H1 (cell line): ENCODE data around the gene SSR2. TPM values are rescaled to one million over a fixed set of nuclear protein-coding genes. Genes with fewer than 3 reads are reported as not detected.

Experiments used
- CTCF ChIA-PET: fragments of 300-600 bp; sonication (Branson Sonifier 250); formaldehyde crosslinking; loops from one replicate; lab custom pipeline; 2021; ENCODE audit not compliant: partially characterized antibody; lab: Charles Lee
- POLR2A ChIA-PET: fragments of 300-600 bp; sonication (Branson Sonifier 250); formaldehyde crosslinking; loops from one replicate; lab custom pipeline; 2021; ENCODE audit warnings: inconsistent platforms; ENCODE audit not compliant: partially characterized antibody; lab: Charles Lee
- DNase-seq, 2 experiments: peaks; one replicate each; pipeline versions ENCODE4 v3.0.0 to v3.0.0-alpha.2; 2010 to 2022; ENCODE audit warnings: low spot score in 2 of 2, low read depth in 1 of 2, mixed read lengths in 1 of 2
- FAIRE-seq: peaks from 2 replicates; lab custom pipeline; 2011; peaks lifted over from hg19 to GRCh38; lab: Jason Lieb, UNC
- H2AFZ ChIP-seq: 2 replicates; pipeline ENCODE4 v1.8.1; 2012; ENCODE audit warnings: low read length, inconsistent platforms
- H2AK5ac ChIP-seq: 2 replicates; pipeline ENCODE4 v1.6.1; 2013; ENCODE audit warnings: low read depth, low read length
- H2BK120ac ChIP-seq: replicated peaks from 2 replicates; pipeline ENCODE3; 2013; ENCODE audit warnings: low read depth, low read length, inconsistent platforms
- H2BK12ac ChIP-seq: 2 replicates; pipeline ENCODE4 v1.6.1; 2013; ENCODE audit warnings: low read depth, low read length
- H2BK15ac ChIP-seq: 2 replicates; pipeline ENCODE4 v1.6.1; 2013; ENCODE audit warnings: low read length
- H2BK20ac ChIP-seq: 2 replicates; pipeline ENCODE4 v1.6.1; 2013; ENCODE audit warnings: low read length
- H2BK5ac ChIP-seq: 2 replicates; pipeline ENCODE4 v1.6.1; 2013; ENCODE audit warnings: low read depth, low read length
- H3K14ac ChIP-seq: 2 replicates; pipeline ENCODE4 v1.6.1; 2013; ENCODE audit warnings: inconsistent platforms; ENCODE audit not compliant: insufficient read length
- H3K18ac ChIP-seq: 2 replicates; pipeline ENCODE4 v1.6.1; 2013; ENCODE audit warnings: low read length; ENCODE audit errors: extremely low read depth
- H3K23ac ChIP-seq: 2 replicates; pipeline ENCODE4 v1.6.1; 2013; ENCODE audit warnings: inconsistent platforms; ENCODE audit not compliant: insufficient read length
- H3K23me2 ChIP-seq: 2 replicates; pipeline ENCODE4 v1.6.1; 2013; ENCODE audit warnings: low read depth, low read length
- H3K27ac ChIP-seq: 2 replicates; pipeline ENCODE4 v1.6.1; 2011; ENCODE audit warnings: low read depth, low read length, inconsistent platforms
- H3K27me3 ChIP-seq, 4 experiments: replicated peaks in 1 of 4; 1 replicate in 1 of 4; 2 replicates in 3 of 4; pipeline versions ENCODE4 v1.6.1 to v1.8.1; 2011 to 2013; ENCODE audit warnings: low read length in 3 of 4, mild to moderate bottlenecking in 3 of 4, inconsistent platforms in 2 of 4, mixed read lengths in 2 of 4, moderate library complexity in 1 of 4; ENCODE audit not compliant: control insufficient read depth in 3 of 4, insufficient read depth in 3 of 4; ENCODE audit errors: extremely low read depth in 1 of 4
- H3K36me3 ChIP-seq, 4 experiments: 2 replicates each; pipeline versions ENCODE4 v1.6.1 to v1.8.1; 2011 to 2013; ENCODE audit warnings: mild to moderate bottlenecking in 4 of 4, low read length in 3 of 4, moderate library complexity in 2 of 4, control low read depth in 1 of 4, inconsistent platforms in 1 of 4; ENCODE audit not compliant: insufficient read depth in 4 of 4, control insufficient read depth in 2 of 4
- H3K4ac ChIP-seq: replicated peaks from 2 replicates; pipeline ENCODE3; 2013; ENCODE audit warnings: low read length, low read depth, mixed read lengths, inconsistent platforms; ENCODE audit not compliant: insufficient read length
- H3K4me1 ChIP-seq, 4 experiments: replicated peaks in 1 of 4; 1 replicate in 1 of 4; 2 replicates in 3 of 4; pipeline versions ENCODE4 v1.6.1 to v1.8.1; 2011 to 2013; ENCODE audit warnings: low read length in 3 of 4, inconsistent platforms in 2 of 4, mixed read lengths in 1 of 4; ENCODE audit not compliant: insufficient read depth in 4 of 4, control insufficient read depth in 3 of 4
- H3K4me2 ChIP-seq, 2 experiments: 2 replicates each; pipeline versions ENCODE4 v1.6.1 to v1.8.1; 2011 to 2013; ENCODE audit warnings: low read depth in 2 of 2, low read length in 2 of 2, control low read depth in 1 of 2, inconsistent platforms in 1 of 2, mild to moderate bottlenecking in 1 of 2; ENCODE audit not compliant: insufficient read depth in 1 of 2
- H3K4me3 ChIP-seq, 4 experiments: fragments of 200-600, 300-600 bp in 1 of 4; sonication (generic), shearing (Covaris generic), sonication (Bioruptor Twin) in 1 of 4; 2 replicates each; pipeline versions ENCODE4 v1.5.1 to v1.8.1; 2011 to 2016; ENCODE audit warnings: low read length in 4 of 4, low read depth in 3 of 4, control low read depth in 2 of 4, inconsistent platforms in 2 of 4, mild to moderate bottlenecking in 2 of 4, mixed read lengths in 1 of 4, moderate library complexity in 1 of 4; ENCODE audit not compliant: insufficient read depth in 2 of 4; ENCODE audit errors: extremely low read depth in 1 of 4
- H3K56ac ChIP-seq: replicated peaks from 2 replicates; pipeline ENCODE3; 2013; ENCODE audit warnings: low read depth, mild to moderate bottlenecking, mixed read lengths, low read length, inconsistent platforms; ENCODE audit not compliant: insufficient read length
- H3K79me1 ChIP-seq: 2 replicates; pipeline ENCODE4 v1.6.1; 2013; ENCODE audit warnings: low read depth, low read length, control low read depth
- H3K79me2 ChIP-seq, 2 experiments: 2 replicates each; pipeline versions ENCODE4 v1.6.1 to v1.8.1; 2012 to 2013; ENCODE audit warnings: low read length in 2 of 2, mild to moderate bottlenecking in 2 of 2, inconsistent platforms in 1 of 2; ENCODE audit not compliant: insufficient read depth in 2 of 2, control insufficient read depth in 1 of 2
- H3K9ac ChIP-seq, 4 experiments: replicated peaks in 1 of 4; 1 replicate in 1 of 4; 2 replicates in 3 of 4; pipeline versions ENCODE4 v1.6.1 to v1.8.1; 2011 to 2013; ENCODE audit warnings: low read depth in 3 of 4, low read length in 3 of 4, control low read depth in 2 of 4, mild to moderate bottlenecking in 2 of 4, moderate library complexity in 2 of 4, inconsistent platforms in 1 of 4; ENCODE audit errors: extremely low read depth in 1 of 4
- H3K9me3 ChIP-seq, 2 experiments: 2 replicates each; pipeline versions ENCODE4 v1.6.1 to v1.8.1; 2012 to 2013; ENCODE audit warnings: mild to moderate bottlenecking in 2 of 2, moderate library complexity in 2 of 2, control low read depth in 1 of 2, inconsistent platforms in 1 of 2, low read depth in 1 of 2, low read length in 1 of 2, mixed read lengths in 1 of 2; ENCODE audit not compliant: insufficient read depth in 2 of 2
- H4K20me1 ChIP-seq, 2 experiments: replicated peaks in 1 of 2; 2 replicates each; pipeline versions ENCODE3 to v1.8.1; 2011 to 2013; ENCODE audit warnings: inconsistent platforms in 2 of 2, low read length in 2 of 2, mild to moderate bottlenecking in 1 of 2; ENCODE audit not compliant: insufficient read depth in 2 of 2, control insufficient read depth in 1 of 2
- H4K5ac ChIP-seq: 2 replicates; pipeline ENCODE4 v1.6.1; 2013; ENCODE audit warnings: low read length, low read depth, mixed read lengths, inconsistent platforms; ENCODE audit not compliant: insufficient read length
- H4K8ac ChIP-seq: 2 replicates; pipeline ENCODE4 v1.8.0; 2013; ENCODE audit warnings: mild to moderate bottlenecking, moderate library complexity, low read length, inconsistent platforms; ENCODE audit not compliant: insufficient read depth; ENCODE audit errors: extremely low read depth
- H4K91ac ChIP-seq: replicated peaks from 2 replicates; pipeline ENCODE3; 2013; ENCODE audit warnings: low read length, mixed read lengths, inconsistent platforms; ENCODE audit not compliant: insufficient read length
- BACH1 ChIP-seq: IDR thresholded peaks from 2 replicates; pipeline ENCODE4 v1.6.1; 2012; ENCODE audit warnings: low read length, improper control_type of control experiment
- CBX5 ChIP-seq: fragments of 300-800, 300-1000 bp; sonication (generic); IDR thresholded peaks from 2 replicates; pipeline ENCODE4 v1.7.1; 2016; ENCODE audit warnings: antibody characterized with exemption, low read length, low read depth
- FOSL1 ChIP-seq: IDR thresholded peaks from 2 replicates; pipeline ENCODE4 v1.6.1; 2011; ENCODE audit warnings: mild to moderate bottlenecking, low read depth, low read length, moderate library complexity; ENCODE audit not compliant: insufficient read depth
- JUND ChIP-seq: IDR thresholded peaks from 2 replicates; pipeline ENCODE4 v1.6.1; 2011; ENCODE audit warnings: mild to moderate bottlenecking, improper control_type of control experiment, low read length
- MAFK ChIP-seq: IDR thresholded peaks from 2 replicates; pipeline ENCODE4 v1.6.1; 2012; ENCODE audit warnings: low read depth, mild to moderate bottlenecking, improper control_type of control experiment, low read length
- RNF2 ChIP-seq: fragments of 200-900, 300-1000 bp; sonication (generic); IDR thresholded peaks from 2 replicates; pipeline ENCODE4 v1.7.1; 2016; ENCODE audit warnings: borderline replicate concordance, low read depth, mild to moderate bottlenecking, antibody characterized with exemption, low read length; ENCODE audit not compliant: poor library complexity, severe bottlenecking; ENCODE audit errors: missing control alignments
- SAP30 ChIP-seq: fragments of 300-600 bp; sonication (generic); IDR thresholded peaks from 2 replicates; pipeline ENCODE4 v1.7.1; 2012; ENCODE audit warnings: low read length, moderate library complexity, mild to moderate bottlenecking, inconsistent platforms; ENCODE audit not compliant: insufficient read depth, insufficient replicate concordance
- SP4 ChIP-seq: IDR thresholded peaks from 2 replicates; pipeline ENCODE4 v1.6.1; 2012; ENCODE audit warnings: low read length, inconsistent platforms
- WGBS, 2 experiments: shearing (Covaris generic) in 1 of 2; methylation state at CpG; one replicate each; pipeline versions ENCODE4 v1.1.6 to v1.1.7; 2013 to 2015; ENCODE audit warnings: low lambda C conversion rate in 2 of 2, mixed read lengths in 2 of 2, inconsistent platforms in 1 of 2, low coverage in 1 of 2, missing lambda C conversion rate in 1 of 2; ENCODE audit not compliant: insufficient replicate concordance in 2 of 2, insufficient coverage in 1 of 2, insufficient read length in 1 of 2; ENCODE audit errors: extremely low coverage in 1 of 2, missing lambda C conversion rate in 1 of 2; 5-methylcytosine and 5-hydroxymethylcytosine counted together
- polyA plus RNA-seq, 7 experiments: library from polyadenylated mRNA; depleted of rRNA in 3 of 7; stranded (reverse) in 5 of 7; unstranded in 2 of 7; fragments of >200 nt in 5 of 7; fragments of 200-250 nt in 2 of 7; gene quantifications; 1 replicate in 5 of 7; 2 replicates in 1 of 7; 4 replicates in 1 of 7; pipeline versions ENCODE4 v1.2.1 to v1.2.3, GENCODE V29; 2011 to 2013; ENCODE audit warnings: missing spikeins in 2 of 7, mixed read lengths in 2 of 7
- total RNA-seq: library from RNA; stranded (reverse); fragmentation: NEBNext Ultra II Directional; extraction: Animal tissue kit (Norgen Biotek cat#: 25700); gene quantifications from 2 replicates; pipeline ENCODE4 v1.2.1, GENCODE V29; 2021
- TF ChIP-seq, protein P1 (sequence below): IDR thresholded peaks from 2 replicates; pipeline ENCODE4 v1.6.1; 2012; ENCODE audit warnings: low read length, inconsistent platforms

SSR2 gene
- total and polyA plus RNA-seq, 2 of the 8 experiments (the other 6 are each of a cell fraction or from before 2014, with no cell fraction given) = 190 to 648 TPM

GRCh38 chr1:155981266-155982088, 39.3 kb downstream of the SSR2 start:
- H3K36me3 ChIP-seq = no peaks in the 10 kb centered on the region
- H4K91ac ChIP-seq = no peak overlapping the region
- no peak overlapping the region; the same call in 1 of the 2 replicates for H2BK12ac ChIP-seq
- no peak overlapping the region for H4K8ac ChIP-seq
- H2BK20ac ChIP-seq = 0 out of 2 replicates have a peak overlapping the region, but pooled peaks have one; percentile 21
- no peak overlapping the region for H3K4ac ChIP-seq
- peaks cover 2% of the 10 kb centered on the region in 2 experiments for H4K20me1 ChIP-seq
- ChIA-PET POLR2A (interaction anchor here (0.8 to 19.2 kb wide), 9 partner anchors 10 to 101 kb away, joined by 3 to 282 read pairs (median 4); partner anchors contain the start of genes ARHGEF2, MEX3A, RAB25 and RXFP4), CTCF (interaction anchor here (0.8 to 9.6 kb wide), 13 partner anchors 9 to 109 kb away, joined by 3 to 126 read pairs (median 5); no protein-coding TSS in a partner anchor)
- H3K23me2 ChIP-seq = peaks cover 17% of the 10 kb centered on the region
- no peak overlapping the region for H3K56ac ChIP-seq
- peaks cover 7 to 15% of the 10 kb centered on the region in 2 experiments for H3K79me2 ChIP-seq
- DNase-seq = no peak
- H3K23ac ChIP-seq = no peak overlapping the region
- H2BK15ac ChIP-seq = no peak overlapping the region
- H2BK120ac ChIP-seq = no peak overlapping the region
- H3K9me3 ChIP-seq = no peaks in the 10 kb centered on the region
- H3K4me3 ChIP-seq = no peak overlapping the region
- H3K9ac ChIP-seq = peak overlapping the region in 1 of 4 experiments; percentile 11; a peak in 1 of 7 replicates
- no peak overlapping the region for H3K18ac ChIP-seq
- H3K14ac ChIP-seq = no peak overlapping the region
- H4K5ac ChIP-seq = no peak overlapping the region
- no peak overlapping the region for H3K27ac ChIP-seq
- peak overlapping the region in 1 of 2 experiments; percentile 42; a peak in 1 of 4 replicates for H3K4me2 ChIP-seq
- no peak for FAIRE-seq
- H2AK5ac ChIP-seq = peak overlapping the region; percentile 41
- H3K79me1 ChIP-seq = peaks cover 5% of the 10 kb centered on the region
- WGBS, 2 experiments = 87% methylated on average over 6 of the region's 6 CpGs; no CpG with 5 or more reads in 1 of the 2 experiments
- peaks cover 28 to 44% (median 31%) of the 10 kb centered on the region in 4 experiments for H3K4me1 ChIP-seq
- H3K27me3 ChIP-seq = no peaks in the 10 kb centered on the region
- H2BK5ac ChIP-seq = no peak overlapping the region
- no peak overlapping the region for H2AFZ ChIP-seq
- no peak for TF ChIP-seq CBX5
- no peak for TF ChIP-seq MAFK
- no peak for TF ChIP-seq RNF2
- no peak for TF ChIP-seq FOSL1
- no peak for TF ChIP-seq SAP30
- TF ChIP-seq SP4 = no peak
- TF ChIP-seq, protein P1, sequence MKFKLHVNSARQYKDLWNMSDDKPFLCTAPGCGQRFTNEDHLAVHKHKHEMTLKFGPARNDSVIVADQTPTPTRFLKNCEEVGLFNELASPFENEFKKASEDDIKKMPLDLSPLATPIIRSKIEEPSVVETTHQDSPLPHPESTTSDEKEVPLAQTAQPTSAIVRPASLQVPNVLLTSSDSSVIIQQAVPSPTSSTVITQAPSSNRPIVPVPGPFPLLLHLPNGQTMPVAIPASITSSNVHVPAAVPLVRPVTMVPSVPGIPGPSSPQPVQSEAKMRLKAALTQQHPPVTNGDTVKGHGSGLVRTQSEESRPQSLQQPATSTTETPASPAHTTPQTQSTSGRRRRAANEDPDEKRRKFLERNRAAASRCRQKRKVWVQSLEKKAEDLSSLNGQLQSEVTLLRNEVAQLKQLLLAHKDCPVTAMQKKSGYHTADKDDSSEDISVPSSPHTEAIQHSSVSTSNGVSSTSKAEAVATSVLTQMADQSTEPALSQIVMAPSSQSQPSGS = no peak
- no peak for TF ChIP-seq JUND
- TF ChIP-seq BACH1 = no peak
